Measurements from ENCODE around the gene CD99L2.

CD99L2 gene

GRCh38 chrX:150730719-150731118 is 167.7 kb downstream of the CD99L2 start:
- no peak overlapping the region for H4K91ac ChIP-seq (ENCODE audit: low read length)
- no peak overlapping the region for H4K8ac ChIP-seq (ENCODE audit: low read length)
- H3K9ac ChIP-seq (ENCODE audit: low read length): peak overlapping the region; percentile 72
- no peak overlapping the region for H2BK120ac ChIP-seq (ENCODE audit: low read depth, low read length)
- DNase-seq: no peak
- H2BK12ac ChIP-seq (ENCODE audit: low read length in 2 of 2): no peak overlapping the region
- no peak overlapping the region for H3K18ac ChIP-seq (ENCODE audit: low read depth in 1 of 2, low read length in 2 of 2)
- no peaks in the 10 kb centered on the region for H3K9me3 ChIP-seq (ENCODE audit: control insufficient read depth, low read length)
- 100% methylated on average over 3 of the region's 6 CpGs for WGBS
- no peak overlapping the region for H2AK5ac ChIP-seq (ENCODE audit: low read length, severe bottlenecking)
- H3K36me3 ChIP-seq (ENCODE audit: control insufficient read depth in 1 of 2, insufficient read depth in 2 of 2, low read depth in 1 of 2, low read length in 2 of 2): peaks cover 14 to 27% of the 10 kb centered on the region in 2 experiments
- no peaks in the 10 kb centered on the region for H3K4me1 ChIP-seq (ENCODE audit: control insufficient read depth, insufficient read depth, low read depth, low read length)
- H3K14ac ChIP-seq (ENCODE audit: low read length in 2 of 2): no peak overlapping the region
- H3K79me1 ChIP-seq (replicated peaks; ENCODE audit: low read length, poor library complexity, severe bottlenecking): peaks cover 10% of the 10 kb centered on the region
- H3K23ac ChIP-seq (ENCODE audit: low read length in 2 of 2): no peak overlapping the region
- H3K27me3 ChIP-seq (ENCODE audit: control insufficient read depth in 1 of 2, insufficient read depth in 1 of 2, low read length in 2 of 2): peaks cover 0 to 19% of the 10 kb centered on the region in 2 experiments
- no peak overlapping the region for H3K4ac ChIP-seq (ENCODE audit: low read depth in 1 of 2, low read length in 2 of 2)
- H3K4me2 ChIP-seq (ENCODE audit: low read length, poor library complexity, severe bottlenecking): no peak overlapping the region
- H3K4me3 ChIP-seq (ENCODE audit: insufficient read depth in 1 of 2, low read depth in 1 of 2, low read length in 2 of 2): no peak overlapping the region
- H3K27ac ChIP-seq (ENCODE audit: low read length, poor library complexity, severe bottlenecking): no peak overlapping the region
- H2AFZ ChIP-seq (ENCODE audit: low read depth, low read length): no peak overlapping the region
- H2BK15ac ChIP-seq (ENCODE audit: low read depth, poor library complexity, severe bottlenecking): no peak overlapping the region
- no peak overlapping the region for H2BK5ac ChIP-seq (ENCODE audit: low read depth, low read length, poor library complexity, severe bottlenecking)

- DNase-seq: no peak
- H3K27me3 ChIP-seq (ENCODE audit: control insufficient read depth in 1 of 2, insufficient read depth in 1 of 2, low read length in 2 of 2): peaks cover 0 to 20% of the 10 kb centered on the region in 2 experiments
- no peak overlapping the region for H3K4ac ChIP-seq (ENCODE audit: low read depth in 1 of 2, low read length in 2 of 2)
- H2AFZ ChIP-seq (ENCODE audit: low read depth, low read length): no peak overlapping the region
- H3K4me2 ChIP-seq (ENCODE audit: low read length, poor library complexity, severe bottlenecking): no peak overlapping the region
- H3K14ac ChIP-seq (ENCODE audit: low read length in 2 of 2): no peak overlapping the region
- H3K4me1 ChIP-seq (ENCODE audit: control insufficient read depth, insufficient read depth, low read depth, low read length): no peaks in the 10 kb centered on the region
- no peak overlapping the region for H3K18ac ChIP-seq (ENCODE audit: low read depth in 1 of 2, low read length in 2 of 2)
- H3K23ac ChIP-seq (ENCODE audit: low read length in 2 of 2): no peak overlapping the region
- no peak overlapping the region for H3K9ac ChIP-seq (ENCODE audit: low read length)
- no peak overlapping the region for H2BK15ac ChIP-seq (ENCODE audit: low read depth, poor library complexity, severe bottlenecking)
- no peak overlapping the region for H2AK5ac ChIP-seq (ENCODE audit: low read length, severe bottlenecking)
- H3K9me3 ChIP-seq (ENCODE audit: control insufficient read depth, low read length): no peaks in the 10 kb centered on the region
- H3K79me1 ChIP-seq (replicated peaks; ENCODE audit: low read length, poor library complexity, severe bottlenecking): peaks cover 10% of the 10 kb centered on the region
- H2BK120ac ChIP-seq (ENCODE audit: low read depth, low read length): no peak overlapping the region
- H2BK12ac ChIP-seq (ENCODE audit: low read length in 2 of 2): no peak overlapping the region
- WGBS: 85% methylated on average over 3 of the region's 5 CpGs
- H4K8ac ChIP-seq (ENCODE audit: low read length): no peak overlapping the region
- no peak overlapping the region for H4K91ac ChIP-seq (ENCODE audit: low read length)
- H3K4me3 ChIP-seq (ENCODE audit: insufficient read depth in 1 of 2, low read depth in 1 of 2, low read length in 2 of 2): no peak overlapping the region
- no peak overlapping the region for H2BK5ac ChIP-seq (ENCODE audit: low read depth, low read length, poor library complexity, severe bottlenecking)
- H3K36me3 ChIP-seq (ENCODE audit: control insufficient read depth in 1 of 2, insufficient read depth in 2 of 2, low read depth in 1 of 2, low read length in 2 of 2): peaks cover 14 to 20% of the 10 kb centered on the region in 2 experiments
- no peak overlapping the region for H3K27ac ChIP-seq (ENCODE audit: low read length, poor library complexity, severe bottlenecking)
These were observed 168.5 kb downstream of the CD99L2 start for GRCh38 chrX:150729956-150730355.

GRCh38 chrX:150719621-150720020 is 178.8 kb downstream of the CD99L2 start:
- Histone ChIP-seq H3K23ac (ENCODE audit: low read length in 2 of 2) (no peak overlapping the region), H4K91ac (ENCODE audit: low read length) (no peak overlapping the region), H2AK5ac (ENCODE audit: low read length, severe bottlenecking) (no peak overlapping the region), H2BK15ac (ENCODE audit: low read depth, poor library complexity, severe bottlenecking) (no peak overlapping the region), H3K27ac (ENCODE audit: low read length, poor library complexity, severe bottlenecking) (no peak overlapping the region), H3K4me1 (ENCODE audit: control insufficient read depth, insufficient read depth, low read depth, low read length) (peaks cover 6% of the 10 kb centered on the region), H3K4me3 (ENCODE audit: insufficient read depth in 1 of 2, low read depth in 1 of 2, low read length in 2 of 2) (no peak overlapping the region), H3K9me3 (ENCODE audit: control insufficient read depth, low read length) (peaks cover 5% of the 10 kb centered on the region), H2BK5ac (ENCODE audit: low read depth, low read length, poor library complexity, severe bottlenecking) (no peak overlapping the region), H3K9ac (ENCODE audit: low read length) (no peak overlapping the region), H2AFZ (ENCODE audit: low read depth, low read length) (no peak overlapping the region), H3K14ac (ENCODE audit: low read length in 2 of 2) (no peak overlapping the region), H3K27me3 (ENCODE audit: control insufficient read depth in 1 of 2, insufficient read depth in 1 of 2, low read length in 2 of 2) (peaks cover 0 to 9% of the 10 kb centered on the region in 2 experiments), H2BK120ac (ENCODE audit: low read depth, low read length) (no peak overlapping the region), H3K4ac (ENCODE audit: low read depth in 1 of 2, low read length in 2 of 2) (no peak overlapping the region), H4K8ac (ENCODE audit: low read length) (no peak overlapping the region), H3K79me1 (replicated peaks; ENCODE audit: low read length, poor library complexity, severe bottlenecking) (peaks cover 2% of the 10 kb centered on the region), H3K18ac (ENCODE audit: low read depth in 1 of 2, low read length in 2 of 2) (no peak overlapping the region), H3K36me3 (ENCODE audit: control insufficient read depth in 1 of 2, insufficient read depth in 2 of 2, low read depth in 1 of 2, low read length in 2 of 2) (peaks cover 0 to 2% of the 10 kb centered on the region in 2 experiments), H3K4me2 (ENCODE audit: low read length, poor library complexity, severe bottlenecking) (no peak overlapping the region), H2BK12ac (ENCODE audit: low read length in 2 of 2) (no peak overlapping the region)
- DNase-seq: no peak
- WGBS: 100% methylated on average over 2 of the region's 4 CpGs

Data from mesenchymal stem cell (in vitro differentiated cells and primary cell).